ENCODE data around the gene CENPU. TPM values are rescaled to one million over a fixed set of nuclear protein-coding genes. Genes with fewer than 3 reads are reported as not detected.

The CENPU gene
- total RNA-seq, 1 donor from 2014 or later: 76.6 TPM

GRCh38 chr4:184731056-184731455 is 2.8 kb downstream of the CENPU start:
- H3K9me3 Mint-ChIP-seq: no peaks in the 10 kb centered on the region
- TF ChIP-seq, protein P1, sequence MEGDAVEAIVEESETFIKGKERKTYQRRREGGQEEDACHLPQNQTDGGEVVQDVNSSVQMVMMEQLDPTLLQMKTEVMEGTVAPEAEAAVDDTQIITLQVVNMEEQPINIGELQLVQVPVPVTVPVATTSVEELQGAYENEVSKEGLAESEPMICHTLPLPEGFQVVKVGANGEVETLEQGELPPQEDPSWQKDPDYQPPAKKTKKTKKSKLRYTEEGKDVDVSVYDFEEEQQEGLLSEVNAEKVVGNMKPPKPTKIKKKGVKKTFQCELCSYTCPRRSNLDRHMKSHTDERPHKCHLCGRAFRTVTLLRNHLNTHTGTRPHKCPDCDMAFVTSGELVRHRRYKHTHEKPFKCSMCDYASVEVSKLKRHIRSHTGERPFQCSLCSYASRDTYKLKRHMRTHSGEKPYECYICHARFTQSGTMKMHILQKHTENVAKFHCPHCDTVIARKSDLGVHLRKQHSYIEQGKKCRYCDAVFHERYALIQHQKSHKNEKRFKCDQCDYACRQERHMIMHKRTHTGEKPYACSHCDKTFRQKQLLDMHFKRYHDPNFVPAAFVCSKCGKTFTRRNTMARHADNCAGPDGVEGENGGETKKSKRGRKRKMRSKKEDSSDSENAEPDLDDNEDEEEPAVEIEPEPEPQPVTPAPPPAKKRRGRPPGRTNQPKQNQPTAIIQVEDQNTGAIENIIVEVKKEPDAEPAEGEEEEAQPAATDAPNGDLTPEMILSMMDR (conservative IDR thresholded peaks at IDR 0.05): no peak
- H3K4me3 Mint-ChIP-seq: peak overlapping the region; percentile 97
- no peak for DNase-seq (ENCODE audit: low read depth, low spot score)
- peaks cover 18% of the 10 kb centered on the region for H3K36me3 Mint-ChIP-seq (ENCODE audit: low read depth)
- no peaks in the 10 kb centered on the region for H3K27me3 Mint-ChIP-seq (ENCODE audit: low read depth)
- H3K27ac Mint-ChIP-seq (ENCODE audit: unreplicated experiment): no peak overlapping the region
- H3K4me1 Mint-ChIP-seq: peaks cover 54% of the 10 kb centered on the region

- peaks cover 18% of the 10 kb centered on the region for H3K36me3 Mint-ChIP-seq (ENCODE audit: low read depth)
- peaks cover 54% of the 10 kb centered on the region for H3K4me1 Mint-ChIP-seq
- H3K27ac Mint-ChIP-seq (ENCODE audit: unreplicated experiment): no peak overlapping the region
- H3K4me3 Mint-ChIP-seq: peak overlapping the region; percentile 53
- no peak for DNase-seq (ENCODE audit: low read depth, low spot score)
- no peaks in the 10 kb centered on the region for H3K27me3 Mint-ChIP-seq (ENCODE audit: low read depth)
- TF ChIP-seq, protein P1 (conservative IDR thresholded peaks at IDR 0.05): no peak
- no peaks in the 10 kb centered on the region for H3K9me3 Mint-ChIP-seq
These were observed 4.0 kb downstream of the CENPU start for GRCh38 chr4:184729946-184730345.

DNA sequence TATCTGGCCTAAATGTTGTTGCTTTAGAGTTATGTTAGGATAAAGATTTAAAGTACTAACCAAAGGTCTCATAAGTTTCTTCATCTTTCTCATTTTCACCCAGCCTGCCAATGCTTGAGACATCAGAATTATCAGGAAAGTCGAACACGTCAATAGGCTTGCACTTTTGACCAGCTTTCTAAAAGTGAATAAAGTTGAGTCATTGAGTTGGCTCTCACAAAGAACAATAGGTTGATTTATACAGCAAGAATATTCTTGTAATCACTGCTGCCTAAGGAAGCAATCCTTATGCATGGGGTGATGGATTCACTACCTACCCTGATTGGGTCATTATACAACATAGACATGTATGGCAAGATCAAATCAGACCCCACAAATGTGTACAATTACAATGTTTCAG is 5.0 kb downstream of the CENPU start:
- Mint-ChIP-seq H3K36me3 (ENCODE audit: low read depth) (peaks cover 21% of the 10 kb centered on the region), H3K4me3 (no peak overlapping the region), H3K27me3 (ENCODE audit: low read depth) (no peaks in the 10 kb centered on the region), H3K9me3 (no peaks in the 10 kb centered on the region), H3K4me1 (peaks cover 47% of the 10 kb centered on the region), H3K27ac (ENCODE audit: unreplicated experiment) (no peak overlapping the region)
- no peak for DNase-seq (ENCODE audit: low read depth, low spot score)
- TF ChIP-seq, protein P1 (conservative IDR thresholded peaks at IDR 0.05): no peak

- no peak for DNase-seq (ENCODE audit: low read depth, low spot score)
- no peaks in the 10 kb centered on the region for H3K27me3 Mint-ChIP-seq (ENCODE audit: low read depth)
- peaks cover 29% of the 10 kb centered on the region for H3K36me3 Mint-ChIP-seq (ENCODE audit: low read depth)
- H3K9me3 Mint-ChIP-seq: no peaks in the 10 kb centered on the region
- H3K4me1 Mint-ChIP-seq: peaks cover 40% of the 10 kb centered on the region
- H3K27ac Mint-ChIP-seq (ENCODE audit: unreplicated experiment): no peak overlapping the region
- H3K4me3 Mint-ChIP-seq: peak overlapping the region; percentile 14
- TF ChIP-seq, protein P1 (conservative IDR thresholded peaks at IDR 0.05): no peak
These were observed 6.5 kb downstream of the CENPU start for GRCh38 chr4:184727430-184727829.

- Mint-ChIP-seq H3K27ac (ENCODE audit: unreplicated experiment) (no peak overlapping the region), H3K9me3 (no peaks in the 10 kb centered on the region), H3K4me1 (no peaks in the 10 kb centered on the region), H3K4me3 (no peak overlapping the region), H3K27me3 (ENCODE audit: low read depth) (no peaks in the 10 kb centered on the region), H3K36me3 (ENCODE audit: low read depth) (peaks cover 43% of the 10 kb centered on the region)
- TF ChIP-seq, protein P1 (conservative IDR thresholded peaks at IDR 0.05): no peak
- no peak for DNase-seq (ENCODE audit: low read depth, low spot score)
These were observed 11.1 kb downstream of the CENPU start for GRCh38 chr4:184722798-184723197.

- Mint-ChIP-seq H3K4me1 (no peaks in the 10 kb centered on the region), H3K9me3 (no peaks in the 10 kb centered on the region), H3K4me3 (no peak overlapping the region), H3K27ac (ENCODE audit: unreplicated experiment) (no peak overlapping the region), H3K36me3 (ENCODE audit: low read depth) (peaks cover 37% of the 10 kb centered on the region), H3K27me3 (ENCODE audit: low read depth) (no peaks in the 10 kb centered on the region)
- no peak for DNase-seq (ENCODE audit: low read depth, low spot score)
- TF ChIP-seq, protein P1 (conservative IDR thresholded peaks at IDR 0.05): no peak
These were observed 12.6 kb downstream of the CENPU start for GRCh38 chr4:184721254-184721653.

Data from neural crest cell (in vitro differentiated cells).